NCI-H82 (cell line): ENCODE data around the gene CMIP.

Experiments
- DNase-seq: peaks from one replicate; lab custom pipeline; 2025; lab: John Stamatoyannopoulos, UW

The CMIP gene

DNA sequence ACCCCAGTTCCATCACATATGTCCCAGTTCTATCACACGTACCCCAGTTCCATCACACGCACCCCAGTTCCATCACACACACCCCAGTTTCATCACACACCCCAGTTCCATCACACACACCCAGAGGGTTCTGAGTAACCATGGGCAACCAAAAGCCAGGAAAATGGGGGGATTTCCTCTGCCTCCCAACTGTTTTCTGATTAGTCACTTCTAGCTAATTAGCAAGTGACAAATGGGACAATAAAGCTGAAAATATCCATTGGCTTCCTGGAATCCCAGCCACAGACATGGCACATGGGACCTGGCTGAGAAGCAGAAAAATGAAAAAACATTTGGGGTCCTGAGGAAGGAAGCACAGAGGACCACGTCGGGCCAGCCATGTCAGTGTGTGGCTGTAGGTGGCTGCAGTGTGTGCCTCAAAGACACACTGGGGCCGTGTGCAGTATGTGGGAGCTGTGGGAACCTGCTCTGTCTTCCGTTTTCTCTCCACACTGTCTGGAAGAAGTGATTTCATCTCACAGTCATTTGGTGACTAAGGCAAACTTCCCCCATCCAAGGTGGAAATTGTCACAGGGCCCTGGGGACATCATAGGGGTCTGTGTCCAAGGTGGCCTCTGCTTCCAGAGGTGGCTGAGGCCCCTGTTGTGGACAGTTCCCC lies 106.7 kb downstream of the CMIP start:
- DNase-seq: no peak

DNA sequence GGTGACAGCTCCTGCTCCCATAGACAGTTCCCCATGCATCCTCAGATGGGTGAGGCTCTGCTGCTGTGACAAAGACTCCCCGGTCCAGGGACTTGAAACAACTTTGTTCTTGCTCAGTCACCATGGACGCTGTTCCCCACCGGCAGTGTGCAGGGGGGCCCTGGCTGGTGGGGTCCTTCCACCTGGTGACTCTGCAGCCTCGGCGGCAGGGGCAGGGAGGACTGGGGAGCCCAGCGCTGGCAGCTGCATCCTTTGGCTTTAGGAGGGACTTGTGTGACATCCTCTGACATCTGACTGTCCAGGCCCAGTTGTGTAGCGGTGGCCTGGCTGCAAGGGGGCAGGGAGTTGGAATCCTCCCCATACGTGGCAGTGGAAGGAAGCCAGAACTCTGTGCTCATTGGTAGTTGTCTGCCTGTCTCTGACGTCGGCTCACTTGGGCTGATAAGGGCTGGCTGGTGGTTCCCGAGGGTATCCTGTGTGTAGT lies 107.3 kb downstream of the CMIP start:
- no peak for DNase-seq

DNA sequence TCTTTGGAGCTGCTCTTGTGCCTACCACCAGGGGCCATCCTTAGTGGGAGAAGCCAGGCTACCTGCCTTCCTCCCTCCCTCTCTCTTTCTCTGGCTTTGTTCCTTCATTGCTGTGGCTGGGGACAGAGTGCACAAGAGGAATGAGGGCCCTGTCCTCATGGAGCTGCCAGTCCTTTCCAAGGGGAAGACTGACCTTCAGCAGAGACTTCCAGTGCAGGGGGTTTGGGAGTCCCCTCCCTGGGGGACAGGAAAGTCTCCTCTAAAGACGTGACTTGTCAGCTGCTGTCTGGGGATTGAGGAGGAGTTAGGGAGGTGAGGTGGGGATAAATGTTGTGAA lies 108.1 kb downstream of the CMIP start:
- no peak for DNase-seq

DNA sequence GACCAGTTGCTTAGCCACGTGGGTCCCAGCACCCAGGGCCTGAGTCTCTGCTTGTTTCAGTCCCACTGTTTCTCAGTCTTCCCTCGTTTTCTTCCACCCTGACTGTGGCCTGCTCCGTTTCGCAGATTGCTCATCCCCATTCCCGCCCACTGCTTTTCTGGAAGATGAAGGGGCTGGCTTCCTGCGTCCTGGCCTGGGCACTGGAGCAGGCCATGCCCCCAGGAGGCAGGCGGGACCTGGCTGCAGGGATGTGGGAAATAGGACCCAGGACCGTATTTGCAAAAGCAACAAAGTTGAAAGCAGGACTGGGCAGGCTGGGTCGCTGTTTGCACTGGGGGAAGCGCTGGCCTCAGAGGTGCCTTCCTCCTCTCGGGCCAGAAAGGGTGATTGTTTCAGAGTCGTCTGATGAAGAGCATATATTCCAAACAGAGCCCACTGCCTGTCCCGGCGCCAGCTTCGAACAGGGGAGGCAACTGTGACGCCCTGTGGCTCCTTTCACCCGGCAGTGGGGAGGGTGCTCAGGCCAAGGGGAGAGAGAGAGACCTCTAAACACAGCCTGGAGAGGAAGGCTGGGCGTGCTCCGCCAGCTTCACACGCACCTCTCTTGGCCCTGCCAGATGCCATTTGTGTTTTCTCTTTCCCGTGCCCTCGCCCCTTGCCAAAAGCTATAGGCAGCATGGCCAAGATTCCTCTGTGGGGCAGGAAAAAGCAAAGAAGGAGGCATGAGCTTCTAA lies 108.6 kb downstream of the CMIP start:
- no peak for DNase-seq

DNA sequence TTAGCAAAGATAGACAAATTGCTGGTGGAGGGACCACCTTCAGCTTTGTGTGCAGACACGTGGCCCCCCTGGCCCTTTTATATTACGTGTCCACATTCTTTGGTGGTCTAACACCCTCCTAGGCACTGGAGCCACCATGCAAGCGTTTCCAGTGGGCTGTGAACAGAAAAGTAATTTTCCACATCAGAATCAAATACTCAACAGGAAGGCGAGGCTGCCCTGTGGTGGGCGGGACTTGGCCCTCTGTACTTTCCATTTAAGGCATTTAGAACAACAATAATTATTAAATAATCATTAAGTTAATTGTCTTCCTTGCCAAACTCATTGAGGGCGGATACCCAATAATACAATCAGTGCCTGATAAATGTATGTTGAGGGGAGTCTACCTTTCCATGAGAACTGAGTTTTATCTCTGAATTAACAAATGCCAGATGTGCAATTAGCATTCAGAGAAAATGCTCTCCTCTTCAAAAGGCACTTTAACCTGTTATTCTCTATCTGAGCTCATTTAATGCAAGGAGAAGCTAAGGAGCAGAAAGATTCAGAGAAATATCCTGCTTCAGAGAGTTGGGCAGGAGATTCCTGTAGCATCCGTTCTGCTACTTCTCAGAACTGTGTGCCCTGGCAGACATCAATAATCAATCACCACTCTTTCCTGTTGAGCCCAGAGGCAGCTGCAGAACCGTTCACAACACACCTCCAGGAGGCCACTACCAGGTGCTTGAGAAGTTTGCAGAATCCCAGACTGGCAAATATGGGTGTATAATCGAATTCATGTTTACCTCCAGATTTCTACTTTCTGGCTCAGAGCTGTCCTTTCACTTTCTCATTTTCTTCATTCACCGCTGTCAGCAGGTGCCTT lies 109.4 kb downstream of the CMIP start:
- no peak for DNase-seq

DNA sequence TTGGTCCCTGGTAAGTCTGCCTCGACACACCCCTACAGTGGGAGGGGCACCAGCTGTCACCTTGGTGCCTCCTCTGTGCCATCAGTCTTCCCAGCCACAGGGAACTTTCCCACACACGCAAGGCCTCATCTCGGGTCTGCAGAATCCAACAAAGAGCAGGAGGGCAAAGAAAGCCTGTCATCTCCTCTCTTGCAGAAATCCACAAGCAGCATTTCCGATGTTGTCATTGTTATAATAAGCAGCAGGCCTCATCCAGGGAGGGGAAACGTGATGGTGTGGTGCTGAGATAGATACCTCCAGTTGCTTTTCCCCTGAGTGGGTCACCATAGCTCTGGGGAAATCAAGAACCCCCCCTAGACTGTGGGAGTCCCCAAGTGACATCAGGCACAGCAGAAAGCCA lies 110.4 kb downstream of the CMIP start:
- DNase-seq: no peak

DNA sequence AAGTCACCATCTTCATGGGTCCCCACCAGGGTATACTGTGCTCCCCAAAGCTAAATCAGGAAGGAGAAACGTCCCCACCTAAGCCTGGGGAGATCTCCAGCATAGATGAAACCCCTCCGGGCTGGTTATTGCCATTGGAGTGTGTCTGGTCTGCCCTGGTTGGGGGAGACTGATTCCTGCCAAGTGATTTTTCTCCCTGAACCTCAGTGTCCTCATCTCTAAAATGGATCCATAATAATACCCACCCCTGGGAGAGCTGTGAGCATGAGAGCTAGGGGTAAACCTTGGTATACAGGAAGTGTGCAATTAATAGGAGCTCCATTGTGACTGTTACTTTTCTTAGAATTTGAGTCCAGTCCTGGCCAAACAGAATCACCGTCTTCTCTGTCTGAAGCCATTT lies 111.1 kb downstream of the CMIP start:
- DNase-seq: no peak

DNA sequence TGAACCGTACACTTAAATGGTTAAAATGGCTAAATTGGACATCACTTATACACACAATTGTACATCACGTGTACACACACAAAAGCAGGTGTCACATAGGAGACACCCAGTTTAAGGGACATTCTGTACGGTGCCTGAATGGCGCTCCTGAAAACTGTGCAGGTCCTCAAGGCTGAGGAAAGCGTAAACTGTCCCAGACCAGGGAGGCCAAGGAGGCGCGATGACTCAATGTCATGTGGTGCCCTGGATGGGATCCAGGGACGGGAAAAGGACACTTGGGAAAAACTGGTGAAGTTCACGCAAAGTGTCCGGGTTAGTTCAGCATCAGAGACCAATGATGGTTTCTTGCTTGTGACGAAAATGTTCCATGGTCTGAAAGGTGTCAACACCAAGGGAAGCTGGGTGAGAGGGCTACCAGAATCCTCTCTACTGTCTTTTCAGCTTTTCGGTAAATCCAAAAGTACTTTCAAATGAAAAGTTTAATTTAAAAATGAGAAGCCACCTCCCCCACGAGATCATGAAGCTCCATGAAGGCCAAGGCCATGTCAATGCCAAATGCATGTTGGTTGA lies 112.2 kb downstream of the CMIP start:
- DNase-seq: no peak

DNA sequence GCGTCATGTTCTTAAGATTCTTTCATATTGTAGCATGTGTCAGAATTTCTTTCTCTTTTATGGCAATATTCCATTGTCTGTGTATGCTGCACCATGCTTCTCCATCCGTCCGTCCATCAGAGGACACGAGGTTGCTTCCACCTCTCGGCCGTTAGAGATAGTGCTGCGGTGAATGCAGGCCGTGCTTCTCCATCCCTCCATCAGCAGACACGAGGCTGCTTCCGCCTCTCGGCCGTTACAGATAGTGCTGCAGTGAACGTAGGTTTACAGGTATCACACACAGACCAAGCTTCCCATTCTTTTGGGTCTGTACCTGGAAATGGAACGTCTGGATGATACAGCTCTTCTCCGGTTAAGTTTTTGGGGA lies 113.5 kb downstream of the CMIP start:
- DNase-seq: no peak

DNA sequence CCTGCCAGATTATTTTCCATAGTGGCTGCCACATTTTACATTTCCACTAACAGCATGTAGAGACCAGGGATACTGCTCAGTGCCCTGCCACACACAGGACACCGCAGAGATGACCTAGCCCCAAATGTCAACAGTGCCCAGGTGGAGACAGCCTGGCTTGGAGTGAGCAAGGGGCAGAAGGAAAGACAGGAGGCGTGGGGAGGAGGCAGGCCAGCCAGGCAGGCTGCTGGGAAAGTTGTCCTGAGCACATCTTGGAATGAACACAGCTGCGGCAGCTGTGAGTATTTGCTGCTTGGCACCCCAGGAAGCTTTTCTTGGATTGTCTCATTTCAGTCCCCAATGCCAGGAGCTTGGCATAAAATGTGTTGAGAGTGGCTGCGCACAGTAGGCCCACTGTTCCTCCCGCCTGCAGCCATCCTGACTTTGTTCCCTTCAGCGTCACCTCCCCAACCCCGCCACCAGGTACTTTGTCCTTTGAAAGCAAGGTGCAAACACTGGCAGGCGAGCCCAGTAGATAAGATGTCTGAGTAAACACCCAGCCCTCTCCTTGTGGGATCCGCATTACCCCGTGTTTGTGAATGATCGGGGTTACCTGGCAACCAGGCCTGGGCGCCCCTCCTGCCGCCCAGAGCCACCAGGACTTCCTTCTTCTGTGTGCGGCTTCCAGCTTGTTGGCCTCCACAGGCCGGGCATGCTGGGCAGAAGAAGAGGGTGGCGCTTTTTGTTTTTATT lies 114.0 kb downstream of the CMIP start:
- no peak for DNase-seq

DNA sequence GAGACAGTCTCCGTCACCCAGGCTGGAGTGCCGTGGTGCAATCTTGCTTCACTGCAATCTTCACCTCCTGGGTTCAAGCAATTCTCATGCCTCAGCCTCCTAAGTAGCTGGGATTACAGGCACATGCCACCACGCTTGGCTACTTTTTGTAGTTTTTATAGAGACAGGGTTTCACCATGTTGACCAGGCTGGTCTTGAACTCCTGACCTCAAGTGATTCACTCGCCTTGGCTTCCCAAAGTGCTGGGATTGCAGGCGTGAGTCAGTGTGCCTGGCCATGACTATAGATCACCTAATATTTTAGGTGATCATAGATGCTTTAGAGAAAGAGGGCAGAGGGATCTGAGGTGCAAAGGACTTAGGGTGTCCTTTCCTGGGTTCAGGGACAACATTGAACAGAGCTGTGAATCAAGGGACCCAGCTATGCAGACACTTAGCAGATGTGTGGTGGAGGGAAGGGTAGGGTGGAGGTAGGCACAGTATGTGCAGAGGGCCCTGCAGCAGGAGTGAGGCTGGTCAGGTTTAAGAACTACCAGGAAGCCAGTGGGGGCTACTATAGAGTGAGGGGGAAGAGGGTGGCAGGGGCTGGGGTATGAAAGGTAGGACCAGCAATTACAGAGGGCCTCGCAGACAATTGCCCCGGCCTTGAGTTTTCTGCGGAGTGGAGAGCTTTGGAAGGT lies 116.5 kb downstream of the CMIP start:
- DNase-seq: no peak

DNA sequence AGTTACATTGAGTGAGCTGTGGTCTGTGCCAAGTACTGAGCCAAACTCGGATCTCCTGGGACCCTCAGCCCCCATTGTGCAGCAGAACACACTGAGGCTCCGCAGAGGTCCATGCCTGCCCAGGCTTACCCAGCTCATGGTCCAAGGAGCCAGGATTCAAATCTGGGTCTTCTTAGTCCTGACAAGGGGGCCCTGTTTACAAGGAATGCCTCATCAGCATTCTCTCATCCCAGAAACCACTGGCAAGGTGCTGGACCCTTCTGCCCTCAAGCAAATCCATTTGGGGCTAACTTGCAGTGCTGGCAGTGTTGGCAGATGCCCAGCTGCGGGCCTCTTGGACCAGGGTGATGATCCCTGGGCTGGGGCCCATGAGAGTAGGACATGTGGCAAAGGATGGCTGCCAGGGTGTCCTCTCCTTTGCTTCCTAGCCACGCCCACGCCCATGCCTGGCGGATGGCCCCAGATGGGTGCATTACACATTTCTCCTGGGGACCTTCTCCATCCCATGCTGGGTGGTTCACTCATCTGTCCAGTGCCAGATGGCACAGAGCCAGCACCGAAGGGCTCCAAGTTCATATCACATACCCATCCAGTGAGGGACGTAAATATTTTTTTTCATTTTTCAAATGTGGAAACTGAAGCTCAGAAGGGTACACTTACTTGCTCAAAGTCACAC lies 117.7 kb downstream of the CMIP start:
- DNase-seq: no peak

DNA sequence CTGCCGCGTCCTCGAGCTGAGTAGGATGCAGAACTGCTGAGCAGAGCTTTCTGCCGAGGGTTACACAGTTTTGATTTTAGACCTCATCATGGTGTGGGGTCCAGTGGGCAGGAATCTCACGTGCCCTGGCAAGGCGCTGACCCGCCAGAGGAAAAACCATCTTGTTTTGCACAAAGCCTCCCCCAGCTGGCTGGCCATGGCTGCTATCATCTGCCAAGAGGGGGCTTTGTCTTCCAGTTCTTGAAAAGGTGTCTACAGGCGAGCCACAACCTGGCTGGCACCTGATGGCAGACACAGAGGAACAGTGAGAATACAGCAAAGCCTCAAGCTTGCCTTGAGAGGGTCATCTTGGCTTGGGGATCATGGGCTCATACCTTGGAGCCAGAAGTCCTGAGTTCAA lies 118.3 kb downstream of the CMIP start:
- DNase-seq: no peak

DNA sequence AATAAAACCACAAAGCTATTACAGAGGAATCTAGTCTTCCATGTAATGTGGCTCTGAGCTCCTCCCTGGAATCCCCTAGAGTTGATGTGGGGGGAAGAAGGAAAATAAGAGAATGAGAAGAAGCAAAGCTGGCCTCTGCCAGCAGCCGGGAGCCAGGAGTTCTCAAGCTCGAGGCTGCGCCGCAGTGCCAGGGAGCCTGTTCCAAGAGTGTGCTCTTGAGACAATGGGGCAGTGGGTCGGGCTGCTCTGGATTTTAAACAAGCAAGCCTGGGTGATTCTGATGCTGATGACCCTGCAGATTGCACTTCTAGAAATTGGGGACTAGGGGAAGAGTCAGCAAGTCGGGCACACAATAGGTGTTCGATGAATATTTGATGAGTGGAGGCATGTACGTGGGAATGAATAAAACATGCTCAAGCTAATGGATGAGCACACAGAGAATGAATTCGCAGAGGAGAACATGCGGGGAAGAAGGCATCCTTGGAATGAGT lies 119.9 kb downstream of the CMIP start:
- no peak for DNase-seq

DNA sequence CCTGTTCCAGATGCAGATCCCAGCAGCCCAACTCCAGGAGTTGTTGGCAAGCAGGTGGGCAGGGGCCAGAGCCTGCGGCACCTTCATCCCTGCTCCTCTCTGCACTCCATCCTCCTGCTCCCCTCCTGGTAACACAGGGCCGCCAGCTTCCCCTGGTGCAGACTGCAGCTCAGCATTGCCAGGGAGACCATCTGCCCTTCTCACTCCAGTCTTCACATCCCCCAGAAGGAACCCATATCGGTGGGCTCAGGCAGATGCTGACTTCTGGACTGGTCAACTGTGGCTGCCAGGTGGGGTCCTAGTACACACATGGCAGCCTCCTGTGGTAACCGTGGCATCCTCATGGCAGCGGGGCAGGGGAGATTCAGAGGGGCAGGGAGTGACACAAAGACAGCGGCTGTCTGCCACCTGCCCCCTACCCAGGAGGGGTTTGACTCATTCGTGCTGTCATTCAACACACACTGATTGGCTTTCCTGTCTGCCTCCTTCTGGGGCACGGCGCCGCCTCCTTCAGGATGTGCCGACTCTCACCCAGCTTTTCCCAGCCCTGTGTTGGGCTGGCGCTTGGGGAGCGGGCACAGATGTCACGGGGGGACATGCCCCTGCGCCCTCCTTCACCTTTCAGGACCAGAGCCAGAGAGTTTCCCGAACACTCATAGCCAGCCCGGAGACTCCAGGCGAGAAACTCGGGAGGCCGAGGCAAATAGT lies 120.9 kb downstream of the CMIP start:
- DNase-seq: no peak

DNA sequence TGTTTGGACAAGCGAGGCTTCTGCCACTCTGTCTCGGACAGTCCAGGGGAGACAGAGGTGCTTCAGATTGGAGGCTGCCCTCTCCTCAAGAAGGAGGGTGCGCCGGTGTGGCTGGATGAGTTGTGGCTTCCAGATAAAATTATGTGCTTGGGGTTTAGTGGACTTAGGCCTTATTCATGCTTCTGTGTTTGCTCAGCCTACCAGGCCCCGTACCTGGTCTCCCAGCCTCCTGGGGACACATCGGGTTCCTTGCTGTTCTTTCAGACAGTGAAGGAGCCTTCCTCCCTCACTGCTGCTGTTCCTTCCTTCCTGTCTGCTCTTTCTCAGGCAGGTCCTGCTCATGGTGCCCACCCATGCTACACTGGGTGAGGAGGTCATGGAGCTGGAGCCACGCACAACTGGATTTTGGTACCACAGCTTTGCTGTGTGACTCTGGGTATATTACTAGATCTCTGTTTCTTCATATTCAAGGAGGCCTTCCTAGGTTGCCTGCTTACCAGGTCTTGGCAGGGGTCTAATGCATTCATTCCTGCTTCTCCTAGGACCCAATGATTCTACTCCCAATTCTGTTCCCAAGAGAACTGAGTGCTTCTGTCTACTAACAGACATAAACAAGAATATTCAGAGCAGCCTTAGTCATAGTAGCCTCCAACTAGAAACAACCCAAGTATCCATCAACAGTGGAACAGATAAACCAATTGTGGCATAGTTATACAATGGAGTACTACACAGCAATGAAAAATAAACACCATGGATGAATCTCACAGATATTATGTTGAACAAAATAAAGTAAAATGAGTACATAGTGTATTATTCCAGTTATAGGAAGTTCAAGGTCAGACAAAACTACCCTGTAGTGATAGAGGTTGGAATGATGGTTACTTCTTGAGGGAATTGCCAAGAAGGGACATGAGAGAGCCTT lies 121.7 kb downstream of the CMIP start:
- DNase-seq: no peak

DNA sequence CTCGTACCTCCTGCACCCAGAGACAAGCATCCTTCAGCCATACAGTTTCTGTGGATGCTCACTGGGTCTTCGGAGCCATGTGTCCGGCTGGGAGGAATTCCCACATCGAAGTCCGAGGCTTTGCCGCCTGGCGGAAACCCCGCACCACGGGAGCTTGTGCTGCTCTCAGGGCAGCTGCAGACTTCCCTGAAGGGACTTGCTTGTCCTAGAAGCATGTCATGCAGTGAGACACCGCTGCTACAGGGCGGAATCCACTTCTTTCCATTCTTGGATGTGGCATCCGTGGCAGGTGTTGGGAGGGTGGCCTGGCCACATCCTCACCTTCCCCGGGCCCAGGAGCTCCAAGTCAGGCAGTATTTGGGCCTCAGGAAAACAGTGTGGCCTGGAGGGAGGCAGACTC lies 122.5 kb downstream of the CMIP start:
- DNase-seq: no peak

DNA sequence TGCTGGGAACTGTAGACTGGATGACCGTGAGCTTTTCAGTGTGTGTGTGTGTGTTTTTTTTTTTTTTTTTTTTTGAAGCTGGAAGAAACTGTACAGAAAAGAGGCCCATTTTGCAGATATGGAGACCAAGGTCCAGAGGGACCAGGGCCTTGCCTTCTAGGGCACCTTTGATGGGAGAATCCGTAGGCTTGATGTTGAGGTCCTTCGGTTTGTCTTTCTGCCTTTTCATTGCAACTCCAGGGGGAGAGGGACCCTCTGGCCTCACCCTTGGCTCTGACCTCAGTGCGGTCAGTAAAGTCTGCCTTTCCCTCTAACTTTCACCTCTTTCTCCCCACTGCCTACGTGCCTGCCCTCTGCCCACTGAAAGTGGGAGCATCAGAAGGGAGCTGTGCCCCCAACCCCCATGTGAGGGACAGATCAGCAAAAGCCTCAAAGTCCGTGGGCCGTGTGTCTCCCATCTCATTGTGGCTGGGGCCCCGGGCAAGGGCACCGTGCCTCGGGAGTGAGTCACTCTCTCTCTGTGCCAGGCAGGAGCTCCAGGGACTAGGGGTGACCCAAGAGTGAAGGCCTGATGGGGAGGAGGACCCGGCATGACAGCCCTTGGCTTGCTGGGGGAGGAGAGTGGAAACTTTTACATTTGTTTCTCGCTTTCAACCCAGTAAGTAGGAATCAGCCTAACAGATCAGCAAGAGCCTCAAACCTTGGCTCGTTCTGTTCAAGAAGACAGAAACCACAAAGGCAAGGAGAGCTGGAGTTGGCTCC lies 123.6 kb downstream of the CMIP start:
- DNase-seq: no peak
